Measurements from ENCODE around the gene VGF.
"Not testable (repeated sequence)": the region's sequence is repeated elsewhere in the genome, so short reads cannot be mapped to it uniquely, and the experiment has no call there.

The VGF gene

GRCh38 chr7:101133621-101134398 is 31.6 kb downstream of the VGF start:
- DNase-seq = no peak

GRCh38 chr7:101132626-101133600 is 32.5 kb downstream of the VGF start:
- DNase-seq = not testable (repeated sequence)

- DNase-seq = no peak
Observed at GRCh38 chr7:101129603-101130117, 35.7 kb downstream of the VGF start.

GRCh38 chr7:101128040-101128834 is 37.1 kb downstream of the VGF start:
- DNase-seq = no peak

- DNase-seq = no peak
Observed at GRCh38 chr7:101127460-101128039, 37.8 kb downstream of the VGF start.

GRCh38 chr7:101126651-101127459 is 38.5 kb downstream of the VGF start, which contains the start of gene SERPINE1:
TSS of gene SERPINE1 (plus strand) at chr7:101127104. CDS start at chr7:101128394, 1,290 bp downstream.
- DNase-seq = peak; percentile 91

- peak; percentile 73 for DNase-seq
Observed at GRCh38 chr7:101125989-101126650, 39.2 kb downstream of the VGF start.

GRCh38 chr7:101124376-101125056 is 40.9 kb downstream of the VGF start:
- DNase-seq = peak; percentile 48

- no peak for DNase-seq
Observed at GRCh38 chr7:101123703-101124068, 41.7 kb downstream of the VGF start.

GRCh38 chr7:101122933-101123702 is 42.3 kb downstream of the VGF start:
- no peak for DNase-seq

GRCh38 chr7:101121991-101122932 is 43.1 kb downstream of the VGF start:
- peak; percentile 72 for DNase-seq

GRCh38 chr7:101121631-101121990 is 43.8 kb downstream of the VGF start:
- not testable (repeated sequence) for DNase-seq

GRCh38 chr7:101120315-101120714 is 45.1 kb downstream of the VGF start:
- no peak for DNase-seq

GRCh38 chr7:101119876-101120275 is 45.5 kb downstream of the VGF start:
- DNase-seq = no peak

- DNase-seq = no peak
Observed at GRCh38 chr7:101118856-101119255, 46.5 kb downstream of the VGF start.

GRCh38 chr7:101116898-101117297 is 48.5 kb downstream of the VGF start:
- DNase-seq = no peak

- no peak for DNase-seq
Observed at GRCh38 chr7:101115215-101115614, 50.2 kb downstream of the VGF start.

GRCh38 chr7:101114492-101114891 is 50.9 kb downstream of the VGF start:
- peak; percentile 17 for DNase-seq
